M059J (cell line): ENCODE results near the gene SRP68. TPM values are rescaled to one million over a fixed set of nuclear protein-coding genes. Genes with fewer than 3 reads are reported as not detected.

Source experiments
- DNase-seq: peaks from one replicate; pipeline ENCODE4 v3.0.0-alpha.2; 2012; ENCODE audit warnings: low read depth
- total RNA-seq: library from RNA; depleted of rRNA; stranded (reverse); fragments of >200 nt; shearing (Covaris generic); gene quantifications from 2 replicates; pipeline ENCODE4 v1.2.3, GENCODE V29; 2014; rRNA removed

The SRP68 gene
- total RNA-seq, 1 experiment from 2014 or later = 28.5 TPM

DNA sequence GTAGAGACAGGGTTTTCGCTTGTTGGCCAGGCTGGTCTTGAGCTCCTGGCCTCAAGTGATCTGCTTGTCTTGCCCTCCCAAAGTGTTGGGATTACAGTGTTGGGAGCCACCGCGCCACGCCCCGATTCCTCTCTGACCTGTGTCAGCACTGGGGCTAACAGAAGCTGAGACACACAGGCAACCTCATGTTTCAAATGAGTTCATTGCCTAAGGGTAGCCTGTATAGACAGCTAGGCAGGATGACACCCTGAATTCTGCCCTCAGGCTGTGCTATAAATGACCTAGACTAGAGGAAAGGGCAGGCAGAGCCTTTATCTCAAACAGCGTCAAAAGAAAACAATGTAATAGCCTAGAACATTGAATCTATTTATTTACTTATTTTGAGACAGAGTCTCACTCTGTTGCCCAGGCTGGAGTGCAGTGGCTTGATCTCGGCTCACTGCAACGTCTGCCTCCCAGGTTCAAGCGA, 74.0 kb downstream of the SRP68 start:
- DNase-seq = peak; percentile 61

DNA sequence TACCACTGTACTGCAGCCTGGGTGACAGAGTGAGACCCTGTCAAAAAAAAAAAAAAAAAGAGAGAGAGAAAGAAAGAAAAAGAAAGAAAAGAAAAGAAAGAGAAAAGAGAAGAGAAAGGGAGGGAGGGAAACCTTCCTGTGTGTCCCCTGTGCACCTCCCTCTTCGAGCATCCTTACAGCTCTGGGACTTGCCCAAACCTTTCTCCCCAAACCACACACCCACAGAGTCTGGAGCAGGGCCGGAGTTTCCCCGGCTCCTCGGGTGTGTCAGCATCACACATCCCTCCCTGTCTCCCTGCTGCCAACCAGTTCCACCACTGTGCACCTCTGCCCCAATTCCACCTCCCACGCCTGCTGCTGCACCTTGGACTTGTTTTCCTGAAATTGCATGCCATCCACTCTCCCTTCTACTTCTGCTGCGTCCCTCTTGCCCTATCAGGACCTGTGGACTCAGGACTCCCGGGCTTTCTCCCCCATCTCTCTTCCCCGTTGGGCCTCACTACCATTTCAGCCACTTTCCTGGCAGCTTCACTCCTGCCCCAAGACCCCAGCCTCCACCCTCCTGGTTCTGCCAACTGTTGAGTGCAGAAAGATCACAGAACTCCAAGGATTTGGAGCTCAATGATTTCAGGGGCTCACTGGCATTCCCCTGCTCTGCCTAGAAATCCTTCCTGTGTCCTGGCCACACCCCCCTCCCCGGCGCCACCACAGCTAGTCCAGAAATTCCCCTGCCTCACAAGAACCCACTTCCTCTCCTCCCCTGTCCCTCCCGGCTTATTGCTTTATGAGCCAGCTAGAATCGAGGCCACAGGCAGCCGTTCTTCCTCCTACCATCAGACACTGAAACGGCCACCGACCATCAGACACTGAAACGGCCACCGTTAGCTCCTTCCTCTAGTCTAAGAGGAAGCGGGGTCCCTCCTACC, 75.4 kb downstream of the SRP68 start:
- peak; percentile 77 for DNase-seq

DNA sequence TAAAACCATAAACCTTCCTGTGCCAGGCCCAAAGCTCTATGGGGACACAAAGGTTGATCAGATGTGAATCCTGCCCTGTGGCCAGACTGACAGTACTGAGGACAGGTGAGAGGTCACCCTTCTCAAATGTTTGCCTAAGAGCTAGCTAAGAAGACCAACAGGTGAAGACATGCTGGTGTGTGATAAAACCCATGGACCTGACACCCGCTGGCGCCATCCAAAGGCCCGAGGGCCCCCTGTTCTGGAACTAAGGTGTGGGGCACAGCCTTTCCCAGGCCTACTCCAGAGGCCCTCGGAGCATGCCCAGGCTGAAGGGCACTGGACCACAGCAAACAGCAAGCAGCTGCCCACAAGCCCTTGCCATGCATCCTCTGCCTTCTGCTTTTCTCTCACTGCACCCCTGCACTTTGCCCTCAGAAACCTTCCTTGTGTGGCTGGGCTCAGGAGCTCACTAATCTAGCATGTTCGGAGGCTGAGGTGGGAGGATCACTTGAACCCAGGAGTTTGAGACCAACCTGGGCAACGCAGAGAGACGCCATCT, 76.9 kb downstream of the SRP68 start:
- DNase-seq = no peak

DNA sequence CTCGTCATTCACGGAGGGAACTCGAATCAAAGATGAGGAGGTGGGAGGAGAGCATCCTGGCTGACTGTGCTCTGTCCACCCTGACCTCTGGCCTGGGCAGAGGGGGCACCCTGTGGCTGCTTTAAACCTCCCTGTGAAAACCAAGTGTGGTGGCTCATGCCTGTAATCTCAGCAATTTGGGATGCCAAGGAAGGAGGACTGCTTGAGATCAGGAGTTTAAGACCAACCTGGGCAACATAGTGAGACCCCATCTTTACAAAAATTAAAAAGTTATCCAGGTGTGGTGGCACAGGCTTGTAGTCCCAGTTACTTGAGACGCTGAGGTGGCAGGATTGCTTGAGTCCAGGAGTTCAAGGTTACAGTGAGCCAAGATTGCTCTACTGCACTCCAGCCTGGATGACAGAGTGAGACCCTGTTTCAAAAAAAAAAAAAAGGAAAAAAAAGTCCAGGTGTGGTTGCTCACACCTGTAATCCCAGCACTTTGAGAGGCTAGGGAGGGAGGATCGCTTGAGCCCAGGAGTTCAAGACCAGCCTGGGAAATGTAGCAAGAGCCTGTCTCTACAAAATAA, 77.4 kb downstream of the SRP68 start:
- DNase-seq = no peak

DNA sequence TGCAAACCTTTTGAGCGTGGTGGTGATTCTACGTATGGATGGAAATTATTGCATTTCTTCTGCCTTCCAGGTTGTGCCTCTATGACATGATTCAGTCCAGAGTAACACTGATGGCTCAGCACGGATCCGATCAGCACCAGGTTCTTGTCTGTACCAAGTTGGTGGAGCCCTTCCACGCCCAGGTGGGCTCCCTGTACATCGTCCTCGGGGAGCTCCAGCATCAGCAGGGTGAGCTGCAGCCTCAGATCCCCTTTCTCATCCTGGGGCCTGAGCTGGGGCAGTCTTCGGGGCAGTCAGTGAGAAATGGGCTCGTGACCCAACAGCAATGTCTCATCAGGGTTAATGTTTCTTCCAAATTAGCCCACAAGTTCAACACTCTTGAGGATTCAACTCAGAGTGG, 80.9 kb downstream of the SRP68 start:
- no peak for DNase-seq

Other genes starting within 250 kb of the SRP68 start
- 0.07 TPM in 1 of 2 replicates, not detected in the other for gene UNC13D, start 228.1 kb downstream of the SRP68 start, total RNA-seq
- 32.5 and 35.8 TPM in 2 replicates for gene WBP2, start 217.2 kb downstream of the SRP68 start, total RNA-seq
- gene TRIM47, start 193.9 kb downstream of the SRP68 start, total RNA-seq = 3.8 and 6.6 TPM in 2 replicates
- gene TRIM65, start 175.6 kb downstream of the SRP68 start, total RNA-seq = 6.4 and 11.1 TPM in 2 replicates
- gene MRPL38, start 167.6 kb downstream of the SRP68 start, total RNA-seq = 30.3 and 39.4 TPM in 2 replicates
- 14.4 and 18.7 TPM in 2 replicates for gene FBF1, start 131.5 kb downstream of the SRP68 start, total RNA-seq
- 16.7 and 22.4 TPM in 2 replicates for gene ACOX1, start 93.4 kb downstream of the SRP68 start, total RNA-seq
- 8.0 and 14.3 TPM in 2 replicates for gene TEN1, start 93.3 kb downstream of the SRP68 start, total RNA-seq
- gene CDK3, start 71.7 kb downstream of the SRP68 start, total RNA-seq = 0.30 and 1.6 TPM in 2 replicates
- gene EVPL, start 45.2 kb downstream of the SRP68 start, total RNA-seq = not detected in 2 replicates
- gene GALR2, start 2.3 kb upstream of the SRP68 start, total RNA-seq = 0.30 and 0.96 TPM in 2 replicates
- gene ZACN, start 6.7 kb upstream of the SRP68 start, total RNA-seq = 0.02 TPM in 1 of 2 replicates, not detected in the other
- 39.0 and 69.9 TPM in 2 replicates for gene EXOC7, start 31.3 kb upstream of the SRP68 start, total RNA-seq
- not detected in 2 replicates for gene FOXJ1, start 68.7 kb upstream of the SRP68 start, total RNA-seq
- gene RNF157, start 168.0 kb upstream of the SRP68 start, total RNA-seq = 4.1 and 6.7 TPM in 2 replicates
- gene UBALD2, start 192.8 kb upstream of the SRP68 start, total RNA-seq = 11.8 and 25.6 TPM in 2 replicates
- 1.7 and 1.9 TPM in 2 replicates for gene QRICH2, start 235.8 kb upstream of the SRP68 start, total RNA-seq